GM10266 (cell line): Measurements from ENCODE around the gene CNTNAP1.
A peak's percentile ranks its signal among the peaks of the same experiment; 100 is the strongest.

Source experiments
- DNase-seq: peaks from one replicate; pipeline ENCODE4 v3.0.0; 2012; ENCODE audit errors: extremely low spot score
- TF ChIP-seq, protein P1 (sequence below): IDR thresholded peaks from 2 replicates; pipeline ENCODE4 v1.5.1; 2012; ENCODE audit warnings: mild to moderate bottlenecking, low read depth; ENCODE audit not compliant: control insufficient read depth, insufficient read depth; ENCODE audit errors: missing control alignments

CNTNAP1 gene

GRCh38 chr17:42681976-42682721 is at the start of gene CNTNAP1:
CNTNAP1 (plus strand) TSS chr17:42682531; CDS start chr17:42682830, 299 bp downstream.
- TF ChIP-seq, protein P1, sequence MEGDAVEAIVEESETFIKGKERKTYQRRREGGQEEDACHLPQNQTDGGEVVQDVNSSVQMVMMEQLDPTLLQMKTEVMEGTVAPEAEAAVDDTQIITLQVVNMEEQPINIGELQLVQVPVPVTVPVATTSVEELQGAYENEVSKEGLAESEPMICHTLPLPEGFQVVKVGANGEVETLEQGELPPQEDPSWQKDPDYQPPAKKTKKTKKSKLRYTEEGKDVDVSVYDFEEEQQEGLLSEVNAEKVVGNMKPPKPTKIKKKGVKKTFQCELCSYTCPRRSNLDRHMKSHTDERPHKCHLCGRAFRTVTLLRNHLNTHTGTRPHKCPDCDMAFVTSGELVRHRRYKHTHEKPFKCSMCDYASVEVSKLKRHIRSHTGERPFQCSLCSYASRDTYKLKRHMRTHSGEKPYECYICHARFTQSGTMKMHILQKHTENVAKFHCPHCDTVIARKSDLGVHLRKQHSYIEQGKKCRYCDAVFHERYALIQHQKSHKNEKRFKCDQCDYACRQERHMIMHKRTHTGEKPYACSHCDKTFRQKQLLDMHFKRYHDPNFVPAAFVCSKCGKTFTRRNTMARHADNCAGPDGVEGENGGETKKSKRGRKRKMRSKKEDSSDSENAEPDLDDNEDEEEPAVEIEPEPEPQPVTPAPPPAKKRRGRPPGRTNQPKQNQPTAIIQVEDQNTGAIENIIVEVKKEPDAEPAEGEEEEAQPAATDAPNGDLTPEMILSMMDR = no peak
- DNase-seq = peak; percentile 82

DNA sequence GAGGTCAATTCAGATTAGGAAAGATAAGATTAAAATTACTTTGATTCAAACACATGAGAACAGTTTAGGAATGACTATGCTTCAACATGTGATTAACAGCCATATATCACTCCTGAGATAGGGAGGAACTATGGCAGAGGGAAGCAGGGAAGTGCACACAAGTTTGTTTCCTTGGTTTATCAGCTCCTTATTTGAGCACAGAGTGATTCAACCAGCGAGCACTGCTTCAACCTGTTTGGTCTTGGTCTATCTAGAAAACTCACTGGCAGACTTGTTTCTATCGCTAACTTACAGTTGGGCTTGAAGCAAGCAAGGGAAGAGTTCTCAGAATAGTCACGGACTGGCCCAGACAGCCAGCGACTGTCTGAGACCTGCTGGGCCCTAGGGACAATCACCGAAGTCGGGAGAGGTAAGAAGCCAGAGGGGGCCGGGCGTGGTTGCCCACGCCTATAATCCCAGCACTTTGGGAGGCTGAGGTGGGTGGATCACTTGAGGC is 49.3 kb upstream of the CNTNAP1 start:
- DNase-seq = no peak
- TF ChIP-seq, protein P1 = no peak

GRCh38 chr17:42639525-42640113 is 42.7 kb upstream of the CNTNAP1 start:
- TF ChIP-seq, protein P1 = no peak
- DNase-seq = no peak

- DNase-seq = no peak
- TF ChIP-seq, protein P1 = no peak
Observed at GRCh38 chr17:42640121-42640520, 42.2 kb upstream of the CNTNAP1 start.

- TF ChIP-seq, protein P1 = no peak
- DNase-seq = no peak
Observed at GRCh38 chr17:42642336-42642735, 40.0 kb upstream of the CNTNAP1 start.

DNA sequence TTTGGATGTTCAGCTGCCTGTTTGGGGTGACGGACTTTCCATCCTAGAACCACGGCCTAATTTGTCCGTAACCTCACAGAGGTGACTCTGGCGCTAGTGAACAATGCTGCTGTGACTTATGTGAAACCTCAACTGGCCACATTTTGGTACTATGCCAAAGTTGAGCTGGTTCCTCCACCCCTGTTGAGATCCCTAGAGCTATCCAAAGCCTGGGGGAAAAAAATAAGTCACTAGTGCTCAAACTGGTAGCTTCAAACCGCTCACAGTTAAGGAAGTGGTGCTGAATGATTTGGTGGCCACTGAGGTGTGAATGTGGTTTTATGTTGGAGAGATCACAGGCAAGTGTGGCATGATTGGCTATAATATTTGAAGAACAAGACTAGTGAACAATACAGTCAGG is 34.6 kb upstream of the CNTNAP1 start:
- TF ChIP-seq, protein P1 = no peak
- no peak for DNase-seq

GRCh38 chr17:42651392-42651791 is 30.9 kb upstream of the CNTNAP1 start:
- no peak for DNase-seq
- TF ChIP-seq, protein P1 = no peak
